Uterus (tissue), 4 donors: ENCODE measurements around the gene HADHB. TPM values are rescaled to one million over a fixed set of nuclear protein-coding genes. Genes with fewer than 3 reads are reported as not detected.

Experiments
- DNase-seq, 2 donors: peaks; one replicate each; pipeline ENCODE4 v3.0.0-alpha.2; 2019 to 2020
- H3K27ac ChIP-seq, 2 donors: fragments of 200-600 bp; sonication (generic); 1 replicate in 1 of 2; 2 replicates in 1 of 2; pipeline ENCODE4 v1.5.1; 2016 to 2018
- H3K27me3 ChIP-seq, 2 donors: fragments of 200-600 bp; sonication (generic); one replicate each; pipeline ENCODE4 v1.5.1; 2018 to 2019; ENCODE audit warnings: control low read depth in 1 of 2
- H3K36me3 ChIP-seq, 2 donors: fragments of 200-600 bp; sonication (generic); one replicate each; pipeline ENCODE4 v1.5.1; 2019; ENCODE audit warnings: control low read depth in 1 of 2
- H3K4me1 ChIP-seq, 2 donors: fragments of 200-600 bp; sonication (generic); one replicate each; pipeline ENCODE4 v1.5.1; 2018 to 2019; ENCODE audit warnings: control low read depth in 1 of 2
- H3K4me3 ChIP-seq, 2 donors: fragments of 200-600 bp; sonication (generic); 1 replicate in 1 of 2; 2 replicates in 1 of 2; pipeline ENCODE4 v1.5.1; 2018 to 2019; ENCODE audit warnings: mild to moderate bottlenecking in 1 of 2
- H3K9me3 ChIP-seq, 2 donors: fragments of 200-600 bp; sonication (generic); one replicate each; pipeline ENCODE4 v1.5.1; 2019; ENCODE audit warnings: control low read depth in 1 of 2
- POLR2A ChIP-seq, 2 donors: fragments of 450-650 bp; IDR thresholded peaks; one replicate each; pipeline ENCODE4 v1.6.1; 2016; ENCODE audit warnings: antibody characterized with exemption in 2 of 2, mild to moderate bottlenecking in 1 of 2, moderate library complexity in 1 of 2
- intact Hi-C: fragments of 100-400 bp; cut with DNase I; formaldehyde crosslinking; loops from one replicate; pipeline ENCODE4 v1.15.1; 2023; ENCODE audit warnings: low total_unique reads
- total RNA-seq, 4 donors: library from RNA; depleted of rRNA in 3 of 4; stranded (reverse); fragments of >200 nt in 3 of 4; gene quantifications; one replicate each; pipeline versions ENCODE4 v1.1.0 to v1.2.4, GENCODE V29; 2014 to 2023
- TF ChIP-seq, protein P1 (sequence below), 4 experiments: fragments of 200-600 bp in 2 of 4; fragments of 450-650 bp in 2 of 4; sonication (generic) in 2 of 4; IDR thresholded peaks; one replicate each; pipeline ENCODE4 v1.5.1; 2016 to 2019; ENCODE audit warnings: antibody characterized with exemption in 4 of 4, mild to moderate bottlenecking in 2 of 4, moderate library complexity in 1 of 4
- donor health status: DM: yes; HTN: yes; CAD: no.

The HADHB gene
- 100 to 1,000 TPM in 2 of 4 donors, 10 to 100 TPM in 2; 45.3 to 126 (median 82.5) TPM for total RNA-seq

DNA sequence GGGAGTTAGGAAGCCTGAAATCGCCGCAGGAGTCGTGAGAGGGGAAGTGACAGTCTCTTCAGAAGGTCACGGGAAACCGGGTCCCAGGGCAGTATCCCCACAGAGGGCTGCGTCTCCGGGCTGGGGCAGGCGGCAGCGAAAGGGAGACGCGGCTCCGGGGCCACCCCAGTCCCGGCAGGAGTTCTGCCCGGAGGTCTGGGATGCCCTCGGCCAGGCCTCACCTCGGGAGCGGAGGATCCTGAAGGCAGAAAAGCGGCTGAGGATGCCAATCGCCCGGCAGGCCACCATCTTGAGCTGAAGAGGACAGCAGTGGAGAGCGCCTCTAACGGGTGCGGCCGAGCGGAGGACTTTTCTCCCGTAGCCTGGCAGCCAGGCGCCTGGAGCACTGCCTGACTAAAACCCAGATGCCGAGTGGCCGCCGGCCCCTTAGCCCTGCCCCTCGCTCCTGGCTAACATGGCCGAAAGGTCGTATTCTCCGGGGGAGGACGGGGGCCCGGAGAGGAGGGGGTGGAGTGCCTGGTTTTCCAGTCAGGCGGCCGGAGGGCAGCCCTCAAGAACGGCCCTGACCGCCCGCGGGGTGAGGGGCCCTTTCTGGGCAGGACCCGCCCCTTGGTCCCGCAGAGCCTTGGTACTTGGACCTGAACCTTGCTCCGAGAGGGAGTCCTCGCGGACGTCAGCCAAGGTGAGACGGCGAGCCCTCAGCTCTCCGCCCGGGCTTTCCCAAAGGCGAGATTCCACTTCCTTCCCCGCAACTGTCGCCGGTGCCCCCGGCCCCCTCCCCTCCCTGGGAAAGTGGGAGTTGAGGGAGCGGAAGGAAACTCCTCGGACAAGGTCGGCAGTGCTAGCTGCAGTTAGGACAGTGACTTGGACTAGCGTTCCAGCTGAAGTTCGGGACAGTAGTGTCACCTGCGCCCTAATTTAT lies at the start of gene HADHB, which contains the start of gene HADHA:
Gene HADHB (plus strand): TSS at position 631 of the 922 bp plus-strand sequence. CDS start 9,316 bp downstream, outside the sequence.
Gene HADHA (minus strand): TSS at position 324 of the 922 bp plus-strand sequence. CDS start 36 bp downstream, at position 288.
- peak within 1 kb of the TSS; percentile 90 to 97 for H3K27ac ChIP-seq
- no peaks in the 10 kb centered on the region for H3K4me1 ChIP-seq
- TF ChIP-seq, protein P1, sequence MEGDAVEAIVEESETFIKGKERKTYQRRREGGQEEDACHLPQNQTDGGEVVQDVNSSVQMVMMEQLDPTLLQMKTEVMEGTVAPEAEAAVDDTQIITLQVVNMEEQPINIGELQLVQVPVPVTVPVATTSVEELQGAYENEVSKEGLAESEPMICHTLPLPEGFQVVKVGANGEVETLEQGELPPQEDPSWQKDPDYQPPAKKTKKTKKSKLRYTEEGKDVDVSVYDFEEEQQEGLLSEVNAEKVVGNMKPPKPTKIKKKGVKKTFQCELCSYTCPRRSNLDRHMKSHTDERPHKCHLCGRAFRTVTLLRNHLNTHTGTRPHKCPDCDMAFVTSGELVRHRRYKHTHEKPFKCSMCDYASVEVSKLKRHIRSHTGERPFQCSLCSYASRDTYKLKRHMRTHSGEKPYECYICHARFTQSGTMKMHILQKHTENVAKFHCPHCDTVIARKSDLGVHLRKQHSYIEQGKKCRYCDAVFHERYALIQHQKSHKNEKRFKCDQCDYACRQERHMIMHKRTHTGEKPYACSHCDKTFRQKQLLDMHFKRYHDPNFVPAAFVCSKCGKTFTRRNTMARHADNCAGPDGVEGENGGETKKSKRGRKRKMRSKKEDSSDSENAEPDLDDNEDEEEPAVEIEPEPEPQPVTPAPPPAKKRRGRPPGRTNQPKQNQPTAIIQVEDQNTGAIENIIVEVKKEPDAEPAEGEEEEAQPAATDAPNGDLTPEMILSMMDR (IDR thresholded peaks at IDR 0.05): peak; percentile 22 to 49 (median 30)
- TF ChIP-seq POLR2A (IDR thresholded peaks at IDR 0.05): peak; percentile 11 to 61

DNA sequence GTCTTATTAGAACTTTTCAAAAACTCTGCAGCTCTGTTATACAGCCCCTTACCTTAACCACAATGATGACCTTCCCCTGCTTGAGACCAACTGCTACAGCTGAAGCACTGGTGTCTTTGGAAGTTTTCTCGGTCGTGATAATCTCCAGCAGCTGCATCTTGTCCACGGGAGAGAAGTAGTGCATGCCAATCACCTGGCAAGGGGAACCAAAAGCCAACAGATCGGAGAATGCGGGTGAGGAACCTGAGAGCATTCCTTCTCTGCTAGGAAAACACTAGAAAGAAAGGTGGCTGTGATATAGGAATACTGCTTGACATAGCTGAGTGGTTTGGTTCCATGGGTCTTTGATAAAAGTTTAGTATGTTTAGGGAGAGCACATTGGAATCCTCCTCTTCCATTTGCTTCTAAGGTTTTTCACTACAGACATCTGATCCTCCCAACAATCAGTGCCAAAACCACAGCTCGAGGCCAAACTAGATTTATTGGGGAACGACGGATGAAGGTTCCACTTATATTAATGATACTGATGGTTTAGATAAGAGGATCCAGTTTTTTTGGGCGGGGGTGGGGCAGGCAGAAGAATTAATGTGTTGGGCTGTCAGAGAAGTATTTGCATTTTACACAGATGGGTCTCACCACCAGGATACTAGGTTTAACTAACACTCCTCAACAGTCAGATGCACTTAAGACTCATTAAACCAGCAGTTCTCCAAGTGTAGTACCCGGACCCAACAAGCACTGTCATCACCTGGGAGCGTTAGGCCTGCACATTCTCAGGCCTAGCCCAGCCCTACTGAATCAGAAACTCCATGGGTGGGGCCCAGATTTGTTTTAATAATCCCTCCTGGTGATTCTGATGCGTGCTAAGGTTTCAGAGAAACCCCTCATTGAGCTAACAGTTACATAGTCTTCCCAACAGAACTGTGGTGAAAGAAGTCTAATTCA lies 49.4 kb upstream of the HADHB start:
- H3K27ac ChIP-seq: no peak overlapping the region
- intact Hi-C loops: no loop called here
- H3K36me3 ChIP-seq: no peaks in the 10 kb centered on the region
- no peak for DNase-seq
- no peak for TF ChIP-seq POLR2A (IDR thresholded peaks at IDR 0.05)
- TF ChIP-seq, protein P1 (IDR thresholded peaks at IDR 0.05): no peak
- H3K9me3 ChIP-seq: no peaks in the 10 kb centered on the region
- H3K27me3 ChIP-seq: no peaks in the 10 kb centered on the region
- no peaks in the 10 kb centered on the region for H3K4me1 ChIP-seq
- H3K4me3 ChIP-seq: no peak overlapping the region

More for the DNA sequence above, at the start of gene HADHB, which contains the start of gene HADHA:
- no peaks in the 10 kb centered on the region for H3K36me3 ChIP-seq
- intact Hi-C loops: no loop called here
- H3K4me3 ChIP-seq: peak within 1 kb of the TSS; percentile 71 to 78
- H3K9me3 ChIP-seq: no peaks in the 10 kb centered on the region
- peak; percentile 89 for DNase-seq
- H3K27me3 ChIP-seq: no peaks in the 10 kb centered on the region

DNA sequence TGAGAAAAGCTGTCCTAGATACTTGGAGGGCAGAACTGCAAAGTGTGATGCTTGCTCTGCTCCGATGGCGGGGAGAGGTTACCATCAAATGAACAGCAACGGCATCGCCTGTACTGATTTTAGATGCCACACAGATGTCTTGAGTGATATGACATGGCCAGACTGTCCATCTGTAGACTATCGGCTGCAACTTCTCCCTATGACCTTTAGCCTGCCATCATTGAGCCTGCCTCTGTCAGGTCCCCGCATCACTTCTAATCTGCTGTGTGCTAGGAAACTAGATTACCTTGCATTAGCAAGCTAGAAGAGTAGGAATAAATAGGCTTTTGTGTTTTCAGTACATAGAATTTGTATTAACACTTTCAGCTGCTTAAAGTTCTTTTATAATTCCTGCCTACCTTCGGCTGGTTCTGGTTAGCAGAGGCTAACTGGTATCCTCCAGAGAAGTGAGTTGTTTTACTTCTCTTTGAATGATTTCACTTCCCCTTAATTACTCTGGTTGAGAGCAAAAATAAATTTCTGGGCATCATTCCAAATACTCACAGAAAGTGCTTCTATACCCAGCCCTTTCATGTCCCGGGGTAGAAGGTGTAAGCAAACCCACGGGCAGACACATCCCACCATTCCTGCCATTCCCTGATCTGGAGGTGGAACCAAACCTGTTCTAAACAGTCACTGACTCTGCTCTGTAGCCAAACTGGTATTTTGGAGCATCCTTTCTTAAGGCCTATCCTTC lies 47.9 kb upstream of the HADHB start:
- H3K9me3 ChIP-seq: no peaks in the 10 kb centered on the region
- no peaks in the 10 kb centered on the region for H3K4me1 ChIP-seq
- H3K4me3 ChIP-seq: no peak overlapping the region
- intact Hi-C loops: no loop called here
- DNase-seq: no peak
- no peaks in the 10 kb centered on the region for H3K36me3 ChIP-seq
- no peak overlapping the region for H3K27ac ChIP-seq
- H3K27me3 ChIP-seq: no peaks in the 10 kb centered on the region
- TF ChIP-seq, protein P1 (IDR thresholded peaks at IDR 0.05): no peak
- no peak for TF ChIP-seq POLR2A (IDR thresholded peaks at IDR 0.05)

DNA sequence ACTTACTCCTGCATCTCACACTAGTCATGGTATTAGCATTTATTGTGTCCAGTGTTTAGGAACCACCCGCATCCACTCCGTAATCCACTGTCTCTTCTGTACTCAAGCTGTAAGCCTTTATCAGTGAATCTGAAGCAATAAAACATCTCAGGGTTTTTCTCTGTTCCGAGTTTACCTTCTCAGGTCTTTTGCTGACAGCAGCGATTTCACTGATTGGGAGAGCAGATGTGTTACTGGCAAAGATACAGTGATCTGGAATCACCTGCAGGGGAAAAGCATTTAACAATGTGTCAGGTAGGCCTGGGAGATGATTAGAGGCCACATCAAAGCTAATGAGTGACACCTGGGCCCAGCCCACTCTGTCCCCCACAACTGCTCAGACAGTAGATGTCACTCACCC lies 47.2 kb upstream of the HADHB start:
- Histone ChIP-seq H3K27me3 (no peaks in the 10 kb centered on the region), H3K9me3 (no peaks in the 10 kb centered on the region), H3K4me1 (no peaks in the 10 kb centered on the region), H3K36me3 (no peaks in the 10 kb centered on the region), H3K4me3 (no peak overlapping the region), H3K27ac (no peak overlapping the region)
- TF ChIP-seq, protein P1 (IDR thresholded peaks at IDR 0.05): no peak
- no peak for TF ChIP-seq POLR2A (IDR thresholded peaks at IDR 0.05)
- no peak for DNase-seq
- intact Hi-C loops: no loop called here
